HG02973 (cell line): ENCODE results near the gene TENM4.

Experiments used
- ATAC-seq: cut with Tn5 transposase; IDR thresholded peaks from one replicate; pipeline ENCODE4 v1.9.1; 2021; ENCODE audit warnings: moderate library complexity; ENCODE audit not compliant: unreplicated experiment

Gene TENM4

DNA sequence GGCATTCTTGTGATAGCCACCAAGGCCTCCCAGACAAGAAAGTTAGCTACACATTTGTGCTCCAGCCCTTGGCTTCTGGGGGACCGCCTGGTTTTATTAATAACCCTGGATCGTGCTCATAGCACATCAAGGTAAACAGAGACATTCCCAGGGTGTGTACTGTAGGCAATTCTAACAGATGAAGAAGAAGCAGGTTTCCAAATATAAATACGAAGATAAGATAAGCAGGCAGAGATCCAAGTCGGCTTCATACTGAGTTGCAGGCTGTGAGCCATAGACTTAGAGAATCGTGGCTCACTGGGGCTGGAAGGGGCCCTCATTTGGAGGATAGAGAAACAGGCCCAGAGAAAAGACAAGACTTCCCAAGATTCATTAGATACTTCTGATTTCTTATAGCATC lies 131.4 kb downstream of the TENM4 start:
- ATAC-seq, result no peak

DNA sequence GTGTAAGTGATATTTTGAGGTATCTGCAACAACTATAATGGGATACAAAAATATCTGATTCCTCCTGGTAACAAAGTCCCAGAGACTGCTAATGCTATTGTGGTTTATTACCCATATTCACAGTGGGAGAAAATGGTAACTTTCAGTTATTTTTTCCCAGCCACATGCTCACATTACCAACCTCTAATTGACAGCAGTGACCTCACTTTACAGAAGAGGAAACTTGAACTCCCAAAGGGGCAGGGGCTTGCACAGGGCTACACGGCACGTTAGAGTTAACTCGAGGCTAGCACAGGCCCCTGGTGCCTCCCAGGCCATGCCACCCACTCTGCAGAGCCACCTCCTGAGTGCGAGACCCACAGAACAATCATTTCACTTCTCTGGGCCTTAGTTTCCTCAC lies 132.4 kb downstream of the TENM4 start:
- ATAC-seq, result no peak

DNA sequence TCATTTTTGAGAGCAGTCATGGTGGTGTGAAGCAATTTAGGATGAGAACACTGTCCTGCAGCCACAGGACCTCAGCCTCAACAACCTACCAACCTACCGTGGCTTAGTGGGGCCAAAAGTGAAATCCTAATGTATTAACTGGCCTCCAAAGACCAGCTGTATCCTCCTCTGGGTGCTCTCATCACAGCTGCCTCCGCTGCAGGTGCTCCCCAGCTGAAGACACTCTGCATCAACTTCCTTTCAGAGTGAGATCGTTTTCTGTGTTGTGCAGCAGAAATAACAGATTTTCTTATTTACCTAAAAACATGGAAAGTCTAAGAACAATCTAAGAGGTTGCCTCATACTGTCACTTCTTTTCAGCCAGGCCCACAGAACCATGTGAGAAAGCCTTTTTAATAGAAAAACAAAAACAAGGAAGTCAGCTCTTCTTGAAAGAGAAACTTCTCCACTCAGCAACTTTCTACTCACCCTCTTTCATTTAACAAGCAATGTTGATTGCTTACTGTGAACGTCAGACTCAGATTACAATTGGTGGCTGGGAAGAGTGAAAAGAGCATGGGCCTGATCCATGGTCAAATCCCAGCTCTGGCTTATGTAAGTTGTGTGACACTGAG lies 136.1 kb downstream of the TENM4 start:
- no peak for ATAC-seq

DNA sequence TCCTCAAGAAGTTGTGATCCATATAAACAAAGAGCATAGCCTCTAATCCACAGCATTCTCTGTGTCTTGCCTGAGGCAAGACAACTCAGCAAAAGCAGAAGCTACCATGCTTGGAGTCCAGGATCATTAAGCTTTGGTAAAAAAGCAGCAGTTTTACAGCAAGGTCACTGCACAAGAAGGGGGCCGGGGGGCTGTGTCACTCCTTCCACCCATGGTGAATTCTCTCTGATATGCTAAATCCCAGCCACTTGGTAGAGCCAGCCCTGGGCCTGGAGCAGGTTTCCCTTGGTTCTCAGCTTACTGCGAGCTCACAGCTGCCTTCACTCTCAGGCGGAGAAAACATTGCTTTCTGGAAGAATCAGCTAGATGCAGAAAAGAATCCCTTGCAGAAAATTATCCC lies 144.7 kb downstream of the TENM4 start:
- ATAC-seq, result no peak

DNA sequence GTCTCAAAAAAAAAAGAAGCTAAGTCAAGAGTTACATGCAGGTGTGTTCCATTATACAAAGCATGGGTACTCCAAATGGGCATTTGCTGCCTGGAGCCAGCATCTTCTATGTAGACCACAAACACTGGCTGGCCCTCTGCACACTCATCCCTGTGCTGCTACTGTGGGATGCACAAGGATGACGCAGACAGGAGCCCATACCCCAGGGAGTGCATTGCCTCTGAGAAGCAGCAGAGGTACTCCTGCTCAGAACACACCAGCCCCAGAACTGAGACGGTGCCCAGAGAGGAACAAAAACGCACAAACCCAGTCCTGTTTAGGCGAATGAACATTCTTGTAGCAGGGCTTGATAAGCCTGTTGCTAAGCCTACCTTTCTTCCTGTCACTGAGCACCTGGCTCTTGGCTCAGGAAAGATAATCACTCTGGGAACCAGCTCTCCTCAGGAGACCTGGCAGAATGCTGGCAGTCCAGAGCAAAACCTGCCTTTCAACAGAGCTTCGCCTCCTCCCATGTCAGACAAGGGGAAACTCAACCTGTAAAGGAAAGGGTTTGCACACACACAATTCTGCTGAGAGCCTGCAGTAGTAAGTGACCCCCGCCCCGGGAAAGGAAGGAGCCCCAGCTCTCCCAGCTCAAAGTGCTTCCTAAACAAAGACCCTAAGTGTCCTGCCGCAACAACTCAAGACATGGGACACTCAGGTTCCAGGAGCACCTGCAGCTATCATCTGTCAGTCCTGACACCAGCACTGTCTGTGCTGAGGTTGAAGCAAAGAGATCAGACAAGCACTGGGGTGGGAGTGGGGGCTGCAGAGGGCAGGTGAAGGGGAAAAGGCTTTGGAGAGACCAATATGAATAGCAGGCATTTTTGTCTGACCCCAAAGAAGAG lies 145.7 kb downstream of the TENM4 start:
- no peak for ATAC-seq

DNA sequence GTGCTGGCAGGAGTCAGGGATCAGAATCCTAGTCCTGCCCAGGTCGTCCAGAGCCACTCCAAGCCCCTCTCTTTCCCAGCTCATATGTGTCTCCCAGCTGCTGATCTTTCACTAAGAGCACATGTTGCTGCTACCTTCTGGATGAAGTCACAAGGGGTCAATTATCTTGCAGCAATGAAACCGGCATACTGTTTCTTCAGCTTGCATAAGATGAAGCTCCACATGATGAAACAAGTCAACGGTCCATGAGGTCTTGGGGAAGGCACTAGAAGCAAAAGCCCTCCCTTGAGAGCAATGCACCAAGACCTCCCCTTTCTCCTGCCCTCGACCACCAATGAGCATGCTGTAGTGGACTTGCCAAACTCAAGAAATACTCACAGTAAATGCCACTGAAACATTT lies 148.9 kb downstream of the TENM4 start:
- ATAC-seq, result no peak

DNA sequence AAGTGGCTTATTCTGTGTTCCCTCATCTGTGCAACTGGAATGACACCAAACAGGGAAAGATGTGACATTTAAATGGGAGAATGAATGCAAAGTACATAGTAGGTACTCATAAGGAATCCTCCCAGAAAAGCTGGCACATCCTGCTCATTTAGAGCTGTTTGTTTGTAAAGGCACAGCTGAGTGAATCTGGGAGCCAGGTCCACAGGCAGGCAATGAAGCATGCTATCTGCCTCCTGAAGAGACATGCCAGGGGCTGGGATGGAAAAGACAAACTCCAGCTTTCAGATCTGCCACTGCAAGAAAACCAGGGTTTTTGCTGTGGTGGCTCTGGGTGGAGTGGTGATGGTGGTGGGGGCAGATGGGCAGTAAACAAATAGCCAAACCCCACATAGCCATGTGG lies 150.1 kb downstream of the TENM4 start:
- no peak for ATAC-seq

DNA sequence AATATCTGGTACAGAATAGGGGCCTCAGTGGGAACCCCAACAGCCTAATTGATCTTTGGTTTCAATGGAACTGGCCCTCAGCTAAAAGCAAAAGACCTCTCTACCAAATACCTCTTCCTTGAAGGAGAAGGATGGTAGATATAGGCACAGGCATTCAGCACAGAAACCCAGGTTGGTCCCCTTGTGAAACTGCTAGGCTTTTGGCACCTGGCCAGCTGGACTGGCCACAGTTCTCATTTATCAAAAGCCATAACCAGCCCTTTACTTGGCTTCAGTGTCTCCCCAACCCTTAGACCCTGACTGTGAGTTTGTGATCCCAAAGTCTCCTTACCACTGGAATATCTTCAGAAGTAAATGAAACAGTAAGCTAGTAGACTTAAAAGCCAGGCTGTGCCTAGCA lies 152.9 kb downstream of the TENM4 start:
- no peak for ATAC-seq

DNA sequence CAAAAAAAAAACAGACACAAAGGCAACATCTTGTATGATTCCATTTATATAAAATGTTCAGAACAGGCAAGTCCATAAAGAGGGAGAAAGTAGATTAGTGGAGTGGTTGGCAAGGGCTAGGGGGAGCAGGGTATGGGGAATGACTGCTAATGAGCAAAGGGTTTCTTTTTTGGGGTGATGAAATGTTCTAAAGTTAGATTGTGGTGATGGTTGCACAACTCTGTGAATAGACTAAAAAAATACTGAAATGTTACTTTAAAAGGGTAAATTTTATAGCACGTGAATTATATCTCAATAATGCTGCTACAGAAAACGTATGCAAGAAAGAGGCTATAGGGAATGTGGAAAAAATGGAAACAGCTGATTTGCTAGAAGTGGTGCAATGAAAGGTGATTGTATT lies 155.1 kb downstream of the TENM4 start:
- no peak for ATAC-seq

DNA sequence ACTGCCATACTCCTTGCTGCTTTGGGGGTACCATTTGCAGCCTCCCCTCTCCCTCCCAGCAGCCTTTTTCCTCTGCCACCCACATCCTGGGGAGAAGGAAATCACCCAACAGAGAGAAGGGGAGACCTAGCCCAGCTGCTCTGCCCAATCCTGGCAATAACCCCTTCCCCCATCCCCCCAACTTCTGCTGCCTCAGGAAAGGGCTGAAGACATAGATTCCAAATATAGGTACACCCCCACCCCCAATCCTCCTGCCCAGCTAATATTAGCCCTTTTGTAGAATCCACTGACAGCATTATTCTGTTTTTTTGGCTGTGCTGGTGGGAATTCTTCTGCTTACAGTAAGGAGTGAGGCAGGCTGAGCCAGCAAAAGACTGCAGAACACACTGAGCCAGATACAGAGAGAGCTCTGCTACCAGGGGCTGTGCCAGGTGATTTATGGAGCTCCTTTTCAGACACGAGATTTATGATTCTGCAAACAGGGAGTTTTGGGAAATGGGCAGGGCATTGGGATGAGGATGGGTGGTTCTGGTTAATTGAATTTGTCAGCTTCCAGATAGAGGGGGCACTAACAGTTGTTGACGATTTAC lies 164.0 kb downstream of the TENM4 start:
- ATAC-seq, result no peak

DNA sequence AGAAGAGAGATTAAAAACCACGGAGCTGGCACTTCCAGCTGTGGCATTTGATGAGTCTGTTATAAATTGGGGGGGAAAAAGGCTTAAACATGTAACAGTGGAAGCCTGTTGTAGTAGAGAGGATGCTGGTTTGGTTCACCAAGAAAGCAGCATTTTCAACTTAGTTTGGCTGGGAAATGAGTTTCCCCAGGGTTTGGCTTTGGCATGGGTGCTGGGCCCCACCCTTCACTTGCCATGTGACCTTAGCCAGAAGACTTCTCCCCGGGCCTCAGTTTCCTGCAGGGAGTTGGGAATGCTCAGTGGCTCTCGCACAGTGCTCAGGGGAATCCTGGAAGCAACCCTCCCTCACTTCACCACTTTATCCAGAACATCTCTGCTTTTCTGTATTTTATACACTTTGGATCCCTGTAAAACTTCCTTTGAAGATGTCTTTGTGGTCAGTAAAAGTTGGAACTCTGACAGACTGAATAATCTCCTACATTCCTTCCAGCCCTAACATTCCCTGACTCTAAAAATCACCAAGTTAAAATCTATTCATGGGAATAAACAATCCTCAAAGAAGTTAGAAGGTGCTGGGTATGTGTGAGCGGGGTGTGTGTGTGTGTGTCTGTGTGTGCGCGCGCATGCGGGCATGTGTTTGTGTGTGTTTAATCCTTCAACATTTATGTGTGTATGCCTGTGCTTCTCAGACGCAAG lies 166.0 kb downstream of the TENM4 start:
- no peak for ATAC-seq

DNA sequence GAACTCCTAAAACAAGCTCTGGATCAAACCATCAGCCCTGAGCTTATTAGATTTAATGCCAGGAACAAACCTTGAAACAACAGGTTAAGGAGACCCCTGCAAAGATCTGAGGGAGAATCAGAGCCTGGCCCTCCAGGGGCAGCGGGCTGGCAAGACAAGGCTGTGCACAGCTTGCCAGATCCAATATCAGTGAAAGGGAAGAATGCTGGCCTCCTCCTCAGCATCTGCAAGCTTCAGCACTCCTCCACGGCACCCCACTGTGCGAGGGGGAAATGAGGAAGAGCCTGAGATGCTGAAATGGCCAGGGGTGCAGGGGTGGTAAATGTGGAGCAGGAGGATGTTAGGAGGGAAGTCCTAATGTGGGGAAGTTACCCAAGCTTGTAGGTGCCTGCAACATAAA lies 167.0 kb downstream of the TENM4 start:
- ATAC-seq, result no peak

DNA sequence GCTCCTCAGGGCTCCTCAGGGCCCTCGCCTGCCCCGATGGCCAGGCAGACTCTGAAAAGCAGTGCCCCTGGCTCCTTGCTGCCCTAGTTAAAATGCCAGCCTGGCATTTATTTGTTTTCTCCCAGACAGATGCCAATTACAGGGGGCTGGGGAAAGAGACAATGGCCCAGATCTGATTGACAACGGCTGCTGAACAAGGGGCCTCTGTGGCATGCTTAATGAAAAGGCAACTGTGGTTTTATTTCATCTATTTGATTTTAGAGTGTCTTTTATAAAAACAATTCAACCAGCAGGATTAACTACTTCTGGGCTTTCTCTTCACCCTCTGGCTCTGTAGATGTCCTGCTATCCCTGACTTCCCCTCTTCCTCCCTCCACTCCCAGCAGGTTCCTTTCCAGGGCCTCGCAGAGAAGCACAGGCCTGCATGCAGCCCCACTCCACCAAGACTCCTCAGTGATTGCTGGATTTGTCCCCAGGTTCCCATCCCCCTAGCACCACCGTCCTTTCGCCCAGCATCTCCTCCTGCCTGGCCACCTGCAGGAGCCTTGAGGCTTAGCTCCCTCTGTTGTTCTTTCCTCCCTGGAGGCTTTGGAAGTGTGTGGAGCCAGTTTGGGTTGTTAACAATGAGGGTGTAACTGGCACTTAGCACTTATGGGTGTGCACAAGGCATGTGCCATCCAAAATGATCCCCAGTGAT lies 171.1 kb downstream of the TENM4 start:
- no peak for ATAC-seq

DNA sequence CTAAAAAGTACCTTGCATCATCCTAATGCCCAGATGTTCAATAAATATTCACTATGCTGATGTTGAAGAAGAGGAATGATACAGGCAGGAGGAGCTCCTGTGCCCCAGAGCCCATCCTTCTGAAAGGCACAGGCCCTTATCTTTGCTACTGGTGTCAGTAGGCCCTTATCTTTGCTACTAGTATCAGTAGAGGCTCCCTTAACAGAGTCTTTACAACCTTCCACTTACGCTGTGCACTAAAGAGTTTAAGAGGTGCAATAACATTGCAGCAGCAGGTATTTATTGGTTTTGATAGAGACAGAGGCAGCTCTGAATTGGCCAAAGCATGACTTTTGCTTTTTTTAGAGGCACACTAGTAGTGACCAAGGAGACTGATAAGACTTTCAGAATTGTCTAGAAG lies 174.4 kb downstream of the TENM4 start:
- ATAC-seq, result no peak

DNA sequence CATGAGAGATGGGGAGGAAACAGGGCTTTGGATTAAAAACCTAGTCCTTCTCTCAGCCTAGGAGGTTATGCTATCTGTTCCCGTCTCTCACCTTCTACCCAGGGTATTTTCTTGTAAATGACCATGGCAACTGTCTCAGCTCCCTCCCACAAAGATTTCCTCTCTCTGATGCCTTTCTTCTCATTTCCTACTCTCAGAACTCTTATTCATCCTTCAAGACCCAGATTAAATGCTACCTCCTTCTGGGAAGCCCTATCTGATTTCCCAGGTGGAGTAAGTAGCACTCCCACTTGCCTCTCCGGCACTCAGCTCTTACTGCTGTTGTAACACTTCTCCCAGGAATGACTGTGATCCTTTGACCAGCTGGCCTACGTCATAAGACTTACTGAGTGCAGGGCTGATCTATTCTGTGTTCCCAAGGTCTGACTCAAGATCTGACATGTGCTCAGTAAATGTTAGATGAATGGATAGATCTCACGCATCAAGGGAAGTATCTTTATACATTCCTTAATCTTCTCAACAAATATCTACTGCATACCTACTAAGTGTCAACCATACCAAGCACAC lies 175.0 kb downstream of the TENM4 start:
- no peak for ATAC-seq

DNA sequence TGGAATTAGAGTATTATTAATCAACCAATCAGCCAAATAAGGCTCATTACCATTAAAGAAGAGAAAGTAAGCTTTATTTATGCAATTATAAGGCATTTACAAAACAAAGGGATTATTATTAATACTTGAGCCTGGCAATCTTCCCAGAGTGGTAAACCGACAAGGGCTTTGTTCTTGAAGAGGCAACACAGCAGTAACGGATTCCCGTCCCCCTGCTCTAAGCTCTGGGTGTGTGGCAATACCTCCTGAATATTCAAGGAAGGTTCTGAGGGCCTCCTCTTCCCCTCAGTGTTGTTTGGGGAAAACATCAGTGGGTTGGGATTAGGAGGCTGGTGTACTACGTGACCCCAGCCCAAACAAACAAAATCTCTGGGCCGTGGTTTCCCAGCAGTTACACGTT lies 176.5 kb downstream of the TENM4 start:
- ATAC-seq, result no peak

DNA sequence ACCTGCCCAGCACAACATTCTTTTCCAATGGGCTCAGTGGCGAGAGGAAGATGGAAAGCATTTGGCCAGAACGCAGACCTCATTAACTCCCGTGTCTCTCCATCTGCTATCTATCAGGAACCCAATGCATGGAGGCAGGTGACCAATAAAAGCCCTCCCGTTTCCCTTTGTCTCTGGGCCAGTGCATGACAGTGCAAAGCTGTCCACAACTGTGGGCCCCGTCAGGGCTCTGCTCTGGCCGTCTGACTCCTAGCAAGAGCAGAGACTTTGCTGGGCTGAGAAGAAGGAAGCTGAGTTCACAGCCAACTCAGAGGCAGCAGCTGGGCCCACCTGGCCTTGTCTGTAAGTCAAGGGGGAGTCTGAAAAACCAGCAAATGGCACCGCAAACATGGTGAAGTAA lies 177.8 kb downstream of the TENM4 start:
- no peak for ATAC-seq

DNA sequence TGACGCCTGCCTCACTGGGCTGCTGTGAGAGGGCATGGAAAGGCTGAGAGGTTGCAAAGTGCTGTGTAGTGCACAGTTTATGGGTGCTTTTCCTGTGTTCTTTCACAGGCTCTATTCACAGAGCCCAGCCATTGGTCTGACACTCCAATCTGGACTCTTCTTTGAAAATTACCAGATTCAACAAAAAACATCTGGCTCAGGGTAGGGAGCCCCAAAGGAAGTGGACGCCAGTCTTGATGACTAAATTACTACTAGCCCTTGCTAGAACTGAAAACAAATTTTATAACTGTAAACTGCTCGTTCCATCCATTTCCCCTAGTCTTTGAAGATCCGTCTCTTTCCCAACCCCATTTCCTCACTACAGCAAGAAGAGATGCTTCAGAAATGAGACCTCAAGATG lies 178.6 kb downstream of the TENM4 start:
- ATAC-seq, result no peak

DNA sequence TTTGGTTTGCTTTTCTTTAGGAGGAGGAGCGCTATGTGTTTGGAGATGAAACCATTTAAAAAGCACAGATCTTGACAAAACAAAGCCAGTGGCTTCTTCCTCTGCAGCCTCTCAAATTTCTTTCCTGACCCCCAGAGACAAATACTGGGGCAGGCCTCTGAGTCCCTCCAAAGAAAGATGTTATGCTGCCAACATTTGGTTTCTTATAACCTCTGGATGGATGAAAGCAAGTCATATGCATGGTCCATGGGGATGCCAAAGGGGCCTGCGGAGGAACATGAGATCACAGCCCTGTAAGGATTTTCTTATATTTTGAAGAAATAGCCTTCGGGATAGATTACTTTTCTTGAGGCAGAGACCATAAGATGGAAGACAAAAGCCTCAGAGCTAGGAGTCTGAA lies 179.1 kb downstream of the TENM4 start:
- no peak for ATAC-seq

DNA sequence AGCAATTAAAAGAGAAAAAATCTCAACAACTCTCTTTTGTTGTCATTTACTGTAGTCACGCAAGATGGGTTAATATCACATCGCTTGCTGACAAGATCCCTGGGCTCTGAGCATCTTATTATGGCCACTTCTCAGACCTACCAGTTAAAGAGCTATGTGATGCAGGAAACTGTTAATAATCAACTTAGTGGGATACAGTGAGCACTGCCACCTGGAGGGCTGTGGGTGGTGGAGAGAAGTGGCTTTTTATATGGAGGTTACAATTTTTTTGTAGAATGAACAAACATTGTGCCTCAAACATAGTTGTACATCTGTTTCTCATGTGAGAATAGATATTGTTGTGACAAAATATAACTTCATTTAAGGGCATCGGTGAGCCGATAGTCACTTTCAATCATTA lies 181.0 kb downstream of the TENM4 start:
- ATAC-seq, result no peak

DNA sequence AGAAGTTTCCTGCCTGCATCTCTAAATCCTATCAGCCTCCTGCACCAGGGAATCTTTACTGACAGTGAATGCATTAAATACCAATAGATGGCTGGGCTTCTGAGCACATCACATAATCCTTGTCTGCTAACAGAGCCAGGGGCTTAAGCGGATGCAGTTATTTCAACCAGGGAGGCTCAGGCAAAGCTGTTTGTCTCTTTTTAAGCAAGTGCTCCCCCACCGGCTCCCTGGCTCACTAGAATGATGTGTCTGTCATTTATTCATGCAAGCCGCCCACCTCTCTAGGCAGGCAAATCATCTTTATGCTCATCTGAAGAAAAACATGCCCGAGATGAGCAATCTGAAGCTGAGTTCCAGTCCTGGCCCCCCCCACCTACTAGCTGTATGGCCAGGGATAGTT lies 182.3 kb downstream of the TENM4 start:
- no peak for ATAC-seq
